WI38 (cell line): ENCODE results near the gene DNAJC3.
"Not testable (repeated sequence)": the region's sequence is repeated elsewhere in the genome, so short reads cannot be mapped to it uniquely, and the experiment has no call there.

ENCODE experiments used
- H3K4me3 ChIP-seq: 2 replicates; pipeline ENCODE4 v1.5.1; 2011; ENCODE audit warnings: low read depth, mild to moderate bottlenecking, control low read depth, low read length
- TF ChIP-seq, protein P1 (sequence below): IDR thresholded peaks from 2 replicates; pipeline ENCODE4 v1.5.1; 2012; ENCODE audit warnings: low read depth, mild to moderate bottlenecking, control low read depth, low read length

Gene DNAJC3

DNA sequence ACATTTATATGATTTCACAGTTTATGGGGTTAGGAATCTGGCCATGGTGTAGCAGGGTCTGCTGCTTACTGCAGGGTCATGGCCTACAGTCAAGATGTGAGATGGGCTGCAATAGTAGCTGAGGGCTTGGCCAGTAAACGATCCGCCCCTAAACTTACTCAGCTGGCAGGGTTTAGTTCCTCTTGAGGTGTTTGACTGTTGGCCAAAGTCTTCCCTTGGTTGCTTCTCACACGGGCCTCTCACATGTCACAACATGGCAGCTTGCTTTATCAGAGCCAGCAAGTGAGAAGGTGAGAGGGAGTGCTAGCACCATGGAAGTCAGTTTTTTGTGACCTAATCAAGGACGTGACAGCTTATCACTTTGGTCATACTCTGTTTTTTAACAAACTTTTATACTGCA lies 77.1 kb downstream of the DNAJC3 start:
- no peak overlapping the region for H3K4me3 ChIP-seq

DNA sequence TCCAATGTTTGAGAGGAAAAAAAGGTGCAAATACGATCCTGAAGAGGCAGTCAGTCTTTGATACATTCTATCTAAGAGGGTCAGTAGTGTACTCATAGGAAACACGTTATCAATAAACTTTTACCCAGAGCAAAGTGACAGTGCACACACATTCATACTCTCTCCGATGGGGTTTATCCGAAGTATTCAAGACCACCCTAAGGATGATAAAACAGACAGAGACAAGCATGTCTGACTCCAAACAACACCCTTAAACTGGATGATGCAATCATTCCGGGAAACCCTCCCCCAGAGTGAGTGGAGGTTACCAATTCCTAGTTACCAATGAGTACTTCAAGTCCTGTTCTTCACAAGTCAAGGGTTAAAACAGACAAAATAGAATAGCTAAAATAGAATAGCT lies 79.1 kb downstream of the DNAJC3 start:
- TF ChIP-seq, protein P1, sequence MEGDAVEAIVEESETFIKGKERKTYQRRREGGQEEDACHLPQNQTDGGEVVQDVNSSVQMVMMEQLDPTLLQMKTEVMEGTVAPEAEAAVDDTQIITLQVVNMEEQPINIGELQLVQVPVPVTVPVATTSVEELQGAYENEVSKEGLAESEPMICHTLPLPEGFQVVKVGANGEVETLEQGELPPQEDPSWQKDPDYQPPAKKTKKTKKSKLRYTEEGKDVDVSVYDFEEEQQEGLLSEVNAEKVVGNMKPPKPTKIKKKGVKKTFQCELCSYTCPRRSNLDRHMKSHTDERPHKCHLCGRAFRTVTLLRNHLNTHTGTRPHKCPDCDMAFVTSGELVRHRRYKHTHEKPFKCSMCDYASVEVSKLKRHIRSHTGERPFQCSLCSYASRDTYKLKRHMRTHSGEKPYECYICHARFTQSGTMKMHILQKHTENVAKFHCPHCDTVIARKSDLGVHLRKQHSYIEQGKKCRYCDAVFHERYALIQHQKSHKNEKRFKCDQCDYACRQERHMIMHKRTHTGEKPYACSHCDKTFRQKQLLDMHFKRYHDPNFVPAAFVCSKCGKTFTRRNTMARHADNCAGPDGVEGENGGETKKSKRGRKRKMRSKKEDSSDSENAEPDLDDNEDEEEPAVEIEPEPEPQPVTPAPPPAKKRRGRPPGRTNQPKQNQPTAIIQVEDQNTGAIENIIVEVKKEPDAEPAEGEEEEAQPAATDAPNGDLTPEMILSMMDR, result no peak
- no peak overlapping the region for H3K4me3 ChIP-seq

More for the DNA sequence above, 77.1 kb downstream of the DNAJC3 start:
- TF ChIP-seq, protein P1, result no peak

DNA sequence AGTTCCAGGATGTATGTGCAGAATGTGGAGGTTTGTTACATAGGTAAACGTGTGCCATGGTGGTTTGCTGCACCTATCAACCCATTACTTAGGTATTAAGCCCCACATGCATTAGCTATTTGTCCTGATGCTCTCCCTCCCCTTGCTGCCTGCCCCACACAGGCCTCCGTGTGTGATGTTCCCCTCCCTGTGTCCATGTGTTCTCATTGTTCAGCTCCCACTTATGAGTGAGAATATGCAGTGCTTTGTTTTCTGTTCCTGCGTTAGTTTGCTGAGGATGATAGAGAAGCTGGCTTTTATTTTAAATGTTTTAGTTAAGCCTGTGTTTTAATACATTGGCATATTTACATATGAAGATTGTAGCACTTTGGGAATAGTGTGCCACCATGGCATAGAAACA lies 85.7 kb downstream of the DNAJC3 start:
- H3K4me3 ChIP-seq, result not testable (repeated sequence)

DNA sequence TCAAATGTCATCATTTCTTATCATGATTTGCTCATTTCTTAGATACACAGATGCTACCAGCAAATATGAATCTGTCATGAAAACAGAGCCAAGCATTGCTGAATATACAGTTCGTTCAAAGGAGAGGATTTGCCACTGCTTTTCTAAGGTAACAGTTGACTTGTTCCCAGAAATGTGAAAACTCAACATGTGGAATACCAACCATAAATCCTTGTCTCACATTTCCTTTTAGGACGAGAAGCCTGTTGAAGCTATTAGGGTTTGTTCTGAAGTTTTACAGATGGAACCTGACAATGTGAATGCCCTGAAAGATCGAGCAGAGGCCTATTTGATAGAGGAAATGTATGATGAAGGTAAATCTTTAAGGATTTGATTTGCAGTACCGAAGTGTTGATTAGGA lies 86.7 kb downstream of the DNAJC3 start:
- TF ChIP-seq, protein P1, result no peak
- H3K4me3 ChIP-seq, result no peak overlapping the region

DNA sequence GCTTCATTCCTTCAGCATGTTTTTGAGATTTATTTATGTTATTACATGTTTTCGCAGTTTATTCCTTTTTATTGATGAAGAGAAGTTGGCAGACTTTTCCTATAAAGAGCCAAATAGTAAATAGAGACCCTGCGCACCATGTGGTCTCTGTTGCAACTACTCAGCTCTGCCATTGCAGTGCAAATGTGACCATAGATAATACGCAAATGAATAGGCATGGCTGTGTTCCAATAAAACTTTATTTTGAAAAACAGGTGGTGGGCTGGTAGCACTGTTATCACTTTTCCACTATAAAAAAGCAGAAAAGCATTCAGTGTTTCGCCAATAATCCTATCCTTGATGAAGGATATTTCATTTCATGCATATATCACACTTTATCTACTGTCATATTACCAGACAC lies 95.0 kb downstream of the DNAJC3 start:
- H3K4me3 ChIP-seq, result no peak overlapping the region
- TF ChIP-seq, protein P1, result no peak

DNA sequence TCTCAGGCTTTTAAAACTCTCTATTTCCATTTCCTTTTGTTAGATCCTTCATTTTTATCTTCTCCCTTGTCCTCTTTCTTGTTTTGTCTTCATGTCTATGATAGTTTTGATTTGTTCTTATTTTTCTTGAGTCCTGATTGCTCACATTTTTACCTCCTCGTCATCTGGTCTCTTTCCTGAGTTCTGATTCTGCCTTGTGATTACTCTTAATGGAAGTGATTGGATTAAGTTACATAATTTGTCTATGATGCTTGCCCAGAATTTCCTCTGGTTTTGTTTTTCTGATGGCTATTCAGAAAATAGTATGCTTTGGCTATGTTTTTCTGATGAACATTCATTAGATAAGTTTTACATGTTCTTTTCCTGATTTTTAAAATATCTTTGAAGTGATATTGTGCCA lies 102.6 kb downstream of the DNAJC3 start:
- no peak overlapping the region for H3K4me3 ChIP-seq
- TF ChIP-seq, protein P1, result no peak

DNA sequence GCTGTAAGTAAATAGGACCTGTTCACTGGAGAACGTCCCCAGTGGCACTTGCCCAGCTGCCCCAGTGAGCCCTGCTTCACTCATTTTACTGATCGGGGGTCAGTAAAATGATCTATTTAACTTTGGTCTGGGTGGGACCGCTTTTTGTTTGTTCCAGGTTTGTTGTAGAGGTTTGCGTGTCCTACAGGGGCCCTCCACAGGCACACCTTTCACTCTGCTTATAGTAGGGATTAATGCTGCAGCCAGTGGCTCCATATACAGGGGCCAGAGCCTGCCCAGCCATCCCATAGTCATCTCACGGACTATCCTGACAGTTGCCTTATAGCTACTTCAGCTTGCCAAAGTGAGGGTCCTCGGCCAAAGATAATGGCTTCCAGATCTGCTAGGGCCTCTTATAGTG lies 104.1 kb downstream of the DNAJC3 start:
- H3K4me3 ChIP-seq, result no peak overlapping the region
- TF ChIP-seq, protein P1, result no peak

DNA sequence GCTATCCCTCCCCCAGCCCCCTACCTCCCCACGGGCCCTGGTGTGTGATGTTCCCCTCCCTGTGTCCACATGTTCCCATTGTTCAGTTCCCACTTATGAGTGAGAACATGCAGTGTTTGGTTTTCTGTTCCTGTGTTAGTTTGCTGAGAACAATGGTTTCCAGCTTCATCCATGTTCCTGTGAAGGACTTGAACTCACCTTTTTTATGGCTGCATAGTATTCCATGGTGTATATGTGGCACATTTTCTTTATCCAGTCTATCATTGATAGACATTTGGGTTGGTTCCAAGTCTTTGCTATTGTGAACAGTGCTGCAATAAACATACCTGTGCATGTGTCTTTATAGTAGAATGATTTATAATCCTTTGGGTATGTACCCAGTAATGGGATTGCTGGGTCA lies 105.0 kb downstream of the DNAJC3 start:
- H3K4me3 ChIP-seq, result not testable (repeated sequence)

DNA sequence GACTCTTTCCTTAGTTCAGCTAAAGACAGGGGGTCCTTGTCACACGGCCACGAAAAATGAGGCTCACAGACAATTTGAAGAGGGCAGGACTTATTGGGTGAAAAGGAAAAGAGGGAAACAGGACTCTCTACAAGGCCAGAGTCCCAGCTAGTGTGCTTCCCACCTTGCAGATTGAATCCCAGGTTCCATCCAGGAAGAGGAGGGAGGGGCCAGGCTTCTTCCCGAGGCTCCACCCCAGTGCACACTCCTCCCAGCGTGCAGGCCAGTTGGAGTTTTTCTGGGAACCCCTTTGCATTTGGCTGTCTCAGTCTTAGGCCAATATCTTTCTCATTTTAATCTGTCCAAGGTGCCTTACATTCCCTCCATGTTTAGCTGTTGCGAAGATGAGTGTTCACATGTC lies 106.8 kb downstream of the DNAJC3 start:
- no peak overlapping the region for H3K4me3 ChIP-seq
- TF ChIP-seq, protein P1, result no peak
